Activated CD8-positive, alpha-beta memory T cell treated with anti-CD3 and anti-CD28 coated beads, Interleukin-2, amount 50 U/mL, for 1 hour (primary cell): ENCODE results near the gene PSMD7.

ENCODE experiments used
- DNase-seq: peaks from one replicate; pipeline ENCODE4 v3.0.0-alpha.2; 2020; ENCODE audit errors: extremely low read depth

Gene PSMD7

DNA sequence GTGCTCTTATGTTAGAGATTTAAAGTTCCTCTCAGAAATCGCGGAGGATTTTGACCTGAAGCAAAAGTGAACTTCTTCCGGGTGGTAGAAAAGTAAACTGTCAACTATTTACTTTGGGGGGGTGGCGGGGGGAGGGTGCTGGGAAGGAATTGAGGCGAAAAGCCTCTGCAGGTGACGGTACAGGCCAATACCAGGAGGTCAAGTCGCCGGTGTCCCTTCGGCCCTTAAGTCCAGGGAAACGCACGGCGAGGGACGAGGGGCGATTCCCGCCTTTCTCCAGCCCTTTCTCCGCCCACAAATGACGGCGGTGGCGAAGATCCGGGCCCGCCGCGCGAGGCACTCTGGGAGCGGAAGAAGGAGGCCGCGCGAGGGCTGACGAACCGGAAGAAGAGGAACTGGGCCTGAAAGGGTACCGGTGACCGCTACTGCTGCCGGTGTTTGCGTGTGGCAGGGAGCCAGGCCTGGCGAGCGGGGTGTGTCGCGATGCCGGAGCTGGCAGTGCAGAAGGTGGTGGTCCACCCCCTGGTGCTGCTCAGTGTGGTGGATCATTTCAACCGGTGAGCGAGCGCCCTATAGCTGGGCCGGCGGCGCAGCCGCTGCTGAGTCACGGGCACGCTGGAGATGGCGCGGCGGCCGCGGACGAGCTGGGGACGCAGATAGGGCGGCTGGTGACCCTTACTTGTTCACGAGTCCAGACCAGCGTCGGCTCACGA, at the start of gene PSMD7:
PSMD7 (plus strand) TSS at position 383 of the 713 bp plus-strand sequence; CDS start at position 484, 101 bp downstream.
- DNase-seq = peak; percentile 62

DNA sequence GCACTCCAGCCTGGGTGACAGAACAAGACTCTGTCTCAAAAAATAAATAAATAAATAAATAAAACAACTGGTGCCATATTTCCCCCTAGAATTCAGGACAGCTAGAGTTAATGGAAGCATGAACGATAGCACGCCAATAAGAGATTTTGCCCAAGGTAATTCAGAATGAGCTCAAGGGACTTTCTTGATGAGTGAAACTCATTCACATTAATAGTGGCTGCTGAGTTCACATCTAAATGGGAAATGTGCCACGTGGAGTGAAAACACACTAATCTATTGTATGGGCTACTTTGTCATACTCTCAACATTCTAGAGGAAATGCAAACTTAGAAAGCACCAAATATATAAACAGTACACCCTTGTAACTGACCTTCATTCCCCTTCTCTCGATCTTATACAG, 47.4 kb upstream of the PSMD7 start:
- no peak for DNase-seq

DNA sequence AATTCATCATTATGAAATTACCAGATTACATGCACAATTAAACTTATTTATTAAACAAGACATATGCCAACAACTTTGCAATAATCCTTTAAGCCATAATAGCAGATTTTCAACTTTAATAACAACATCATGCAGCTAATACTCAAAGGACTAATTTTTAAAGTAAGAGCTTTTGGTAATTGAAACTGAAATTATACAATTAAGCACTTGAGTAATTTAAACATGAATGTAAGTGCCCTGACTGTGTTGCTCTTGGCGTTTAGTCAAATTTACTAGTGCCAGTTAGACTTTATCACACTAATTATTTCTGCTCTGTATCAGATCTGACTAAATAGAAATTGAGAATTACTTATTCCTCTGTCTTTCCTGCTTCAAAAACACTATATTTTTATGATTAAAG, 46.8 kb upstream of the PSMD7 start:
- no peak for DNase-seq

DNA sequence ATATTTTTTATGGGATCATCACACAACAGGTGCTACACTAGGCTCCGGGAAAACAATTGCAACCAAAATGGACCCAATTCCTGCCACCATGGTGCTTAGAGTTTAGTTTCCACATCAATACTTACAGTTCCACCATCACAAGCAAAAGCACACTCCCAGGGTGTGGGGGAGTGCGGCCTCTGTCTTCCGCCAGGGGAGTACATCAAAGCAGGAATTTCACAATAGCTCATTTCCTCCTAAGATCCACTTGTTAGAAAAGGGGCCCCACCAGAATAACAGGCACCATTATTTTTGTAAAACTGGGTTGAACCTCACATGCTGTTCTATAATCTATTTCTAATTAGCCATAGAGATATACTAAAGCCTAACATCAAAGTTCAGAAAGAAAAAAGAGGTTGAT, 44.3 kb upstream of the PSMD7 start:
- DNase-seq = no peak

DNA sequence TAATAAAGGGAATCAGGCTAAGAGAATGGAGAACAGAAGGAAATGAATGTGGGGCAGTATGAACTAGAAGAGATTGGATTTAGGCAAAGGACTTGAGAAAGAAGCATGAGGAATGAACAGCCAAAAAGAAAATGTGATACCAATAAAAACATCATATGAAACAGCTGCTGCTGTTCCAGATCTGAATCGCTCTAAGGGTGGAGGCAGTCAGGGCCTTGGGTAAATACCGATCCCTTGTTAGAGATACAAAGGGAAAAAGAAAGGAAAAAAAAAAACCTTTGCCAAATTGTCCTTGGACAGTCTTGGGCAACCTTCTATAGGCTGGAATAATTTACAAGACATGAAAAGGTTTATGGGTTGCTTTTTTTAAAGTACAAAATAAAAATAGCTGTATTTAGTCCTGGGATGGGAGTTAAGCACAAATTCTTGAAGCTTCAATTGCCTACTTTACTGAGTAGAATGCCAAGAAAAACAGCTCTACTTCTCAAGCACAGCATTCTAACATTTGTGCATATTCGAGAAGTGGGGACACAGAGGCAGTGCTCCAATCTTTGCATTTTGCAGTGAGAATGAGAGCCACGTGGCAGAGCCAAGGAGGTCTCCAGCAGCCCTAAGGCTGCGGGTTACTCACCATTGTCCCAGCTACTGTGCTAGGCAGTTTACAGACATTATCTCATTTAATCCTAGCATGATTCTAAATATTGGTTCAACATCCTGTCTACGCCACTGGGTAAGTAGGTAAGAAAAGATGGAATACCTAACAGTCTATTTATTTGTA, 43.3 kb upstream of the PSMD7 start:
- no peak for DNase-seq

DNA sequence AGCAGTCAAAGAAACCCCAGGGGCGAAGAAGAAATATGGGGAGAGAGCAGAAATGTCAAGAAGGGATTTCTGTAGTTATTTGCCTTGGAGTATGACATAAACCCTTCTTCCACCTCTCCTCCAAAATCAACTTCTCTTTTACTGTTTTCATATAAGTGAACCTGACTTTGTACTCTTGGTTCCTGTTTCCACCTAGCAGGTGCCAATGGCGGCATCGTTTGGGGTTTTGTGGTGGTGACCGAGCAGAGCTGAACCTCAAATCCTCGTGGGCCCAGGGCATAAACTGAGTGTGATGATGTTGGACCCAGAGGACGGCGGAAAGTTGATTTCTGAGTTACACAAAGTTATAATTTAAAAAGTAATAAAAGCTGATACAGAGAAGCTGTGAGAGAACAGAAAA, 39.6 kb upstream of the PSMD7 start:
- no peak for DNase-seq

DNA sequence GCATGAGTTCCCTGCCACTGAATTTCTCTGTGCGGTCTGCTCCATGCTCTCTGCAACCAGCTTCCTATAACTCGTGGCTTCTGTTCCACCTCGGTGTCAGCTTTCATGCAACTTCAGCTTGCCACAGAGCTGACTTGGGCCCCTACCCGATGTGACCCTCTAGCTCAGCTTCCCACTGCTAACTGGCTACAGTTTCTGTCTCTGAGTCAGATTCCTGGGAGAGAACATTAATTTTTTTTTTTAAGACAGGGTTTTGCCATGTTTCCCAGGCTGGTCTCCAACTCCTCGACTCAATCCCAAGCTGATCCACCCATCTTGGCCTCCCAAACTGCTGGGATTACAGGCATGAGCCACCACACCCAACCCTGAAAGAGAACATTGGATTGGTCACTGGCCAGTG, 35.5 kb upstream of the PSMD7 start:
- DNase-seq = no peak

DNA sequence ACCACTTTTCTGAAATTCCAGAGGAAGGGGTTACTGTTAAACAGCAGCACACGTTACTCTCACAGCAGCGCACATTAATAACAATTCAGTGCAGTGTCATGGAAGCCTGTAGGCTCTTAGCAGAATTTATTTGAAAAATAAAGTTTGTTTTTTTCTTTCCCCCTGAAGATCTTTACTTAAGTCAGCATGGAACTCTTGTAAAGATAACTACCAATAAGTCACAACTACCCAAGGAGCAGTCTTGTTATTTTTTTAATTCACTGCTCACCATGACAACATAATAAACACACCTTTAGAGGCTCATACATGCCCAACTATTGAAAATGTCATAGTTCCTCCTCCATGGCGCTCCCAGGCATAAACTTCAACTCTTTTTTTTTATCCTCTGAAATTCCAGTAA, 31.8 kb upstream of the PSMD7 start:
- DNase-seq = no peak

DNA sequence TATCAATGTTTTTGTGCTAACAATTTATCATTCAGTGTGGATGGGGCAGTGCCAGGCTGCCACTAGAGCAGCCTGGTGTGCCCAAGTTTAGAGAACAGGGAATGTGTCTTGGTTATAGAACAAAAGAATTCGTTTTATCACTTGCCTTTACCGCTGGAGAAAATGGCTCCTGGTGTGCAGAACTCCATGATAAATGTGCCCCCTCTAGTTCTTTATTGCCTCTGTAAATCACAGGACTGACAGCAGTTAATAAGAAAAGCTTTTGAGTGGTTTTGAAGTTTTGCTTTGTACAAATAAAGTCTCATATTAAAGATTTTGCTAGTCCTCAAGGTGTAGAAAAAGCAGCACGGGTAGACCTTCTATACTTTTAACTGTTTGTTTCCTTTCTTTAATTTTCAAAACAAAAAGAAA, 28.2 kb upstream of the PSMD7 start:
- no peak for DNase-seq

DNA sequence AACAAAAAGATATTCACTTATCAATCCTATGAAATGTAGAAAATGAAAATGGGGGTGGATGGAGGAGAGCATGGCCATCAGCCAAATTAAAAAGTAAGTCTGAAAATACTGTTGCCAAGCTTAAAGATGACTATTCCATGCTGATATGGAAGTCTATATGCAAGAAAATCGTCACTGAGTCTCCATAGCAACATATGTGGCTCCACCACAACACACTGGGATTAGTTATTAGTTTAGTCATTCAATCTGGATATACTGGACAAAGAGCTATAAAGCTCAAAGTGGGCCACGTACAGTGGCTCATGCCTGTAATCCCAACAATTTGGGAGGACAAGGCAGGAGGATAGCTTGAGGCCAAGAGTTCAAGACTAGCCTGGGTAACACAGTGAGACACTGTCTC, 24.7 kb upstream of the PSMD7 start:
- no peak for DNase-seq

DNA sequence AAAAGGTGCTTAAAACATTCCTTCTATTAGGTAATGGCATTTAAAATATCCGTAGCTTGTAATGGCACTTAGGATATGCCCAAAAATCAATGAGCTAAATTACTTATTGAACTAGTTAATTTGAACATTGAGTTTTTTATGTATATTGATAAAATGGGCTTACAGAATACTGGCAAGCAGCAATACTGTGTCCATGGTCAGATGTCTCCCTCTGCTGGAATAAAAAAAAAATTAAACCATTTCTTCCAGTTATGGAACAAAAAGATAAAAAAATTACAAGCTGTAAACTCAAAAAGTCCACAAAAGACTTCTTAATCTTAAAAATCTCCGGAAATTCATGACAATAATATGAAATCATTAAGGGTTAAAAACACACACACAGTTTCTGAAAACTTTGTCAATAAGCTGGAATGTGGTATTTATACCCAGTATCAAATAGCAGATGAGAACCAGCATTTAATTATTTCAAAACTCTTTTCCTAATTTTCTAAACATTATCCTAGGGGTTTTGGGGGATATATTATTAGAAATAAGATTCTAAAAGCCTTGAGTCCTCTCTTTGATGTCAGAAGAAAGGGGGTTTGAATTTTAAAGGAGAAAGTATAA, 21.5 kb upstream of the PSMD7 start:
- DNase-seq = no peak

DNA sequence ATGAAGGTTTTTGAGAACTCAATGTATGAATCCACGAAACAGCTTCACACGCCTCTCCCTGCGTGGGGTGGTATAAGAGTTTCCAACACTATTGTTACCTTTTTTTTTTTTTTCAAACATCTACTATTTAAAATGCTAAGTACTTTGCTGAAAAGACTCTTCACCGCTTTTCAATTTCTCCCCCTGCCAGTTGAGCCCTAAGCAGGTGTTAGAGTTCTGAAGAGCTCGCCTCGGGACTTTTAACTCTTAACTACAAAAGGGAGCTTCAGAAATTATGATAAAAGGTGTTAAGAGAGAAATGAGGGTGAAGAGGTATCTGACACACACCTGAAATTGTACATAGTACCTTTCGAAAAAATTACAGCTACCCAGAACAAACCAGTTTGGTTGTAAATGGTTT, 20.9 kb upstream of the PSMD7 start:
- DNase-seq = no peak

DNA sequence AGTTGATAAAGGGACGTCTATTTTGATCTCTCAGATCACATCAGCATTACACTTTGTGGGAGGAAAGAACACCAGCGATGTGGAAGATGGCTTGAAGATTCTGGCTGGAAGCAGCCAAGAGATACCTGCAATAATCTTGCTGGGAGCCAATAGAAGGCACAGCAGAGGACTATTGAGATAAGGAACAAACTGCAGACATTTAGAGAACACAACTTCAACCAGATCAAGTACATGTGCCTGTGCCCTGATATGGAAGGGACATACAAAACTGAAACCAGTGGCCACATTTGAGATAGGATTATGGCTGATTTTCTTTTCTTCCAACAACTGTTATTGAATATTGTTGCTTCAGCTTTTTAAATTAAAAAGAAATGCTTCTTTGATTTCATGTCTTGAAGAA, 18.6 kb upstream of the PSMD7 start:
- no peak for DNase-seq

DNA sequence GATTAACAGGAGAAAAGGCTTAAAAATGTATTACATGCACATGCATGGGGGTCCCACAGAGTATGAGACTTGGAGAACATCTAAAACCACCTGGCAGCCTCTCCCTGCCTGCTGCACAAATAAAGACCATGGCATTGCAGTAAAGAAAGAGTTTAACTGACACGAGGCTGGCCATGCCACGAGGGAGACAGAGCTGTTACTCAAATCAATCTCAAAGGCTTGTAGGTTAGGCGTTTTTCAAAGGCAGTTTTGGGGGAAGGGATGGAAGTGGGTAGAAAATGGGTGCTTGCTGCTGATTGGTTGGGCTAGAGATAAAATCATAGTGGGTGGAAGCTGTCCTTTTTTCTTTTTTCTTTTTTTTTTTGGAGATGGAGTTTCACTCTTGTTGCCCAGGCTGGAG, 17.3 kb upstream of the PSMD7 start:
- no peak for DNase-seq

DNA sequence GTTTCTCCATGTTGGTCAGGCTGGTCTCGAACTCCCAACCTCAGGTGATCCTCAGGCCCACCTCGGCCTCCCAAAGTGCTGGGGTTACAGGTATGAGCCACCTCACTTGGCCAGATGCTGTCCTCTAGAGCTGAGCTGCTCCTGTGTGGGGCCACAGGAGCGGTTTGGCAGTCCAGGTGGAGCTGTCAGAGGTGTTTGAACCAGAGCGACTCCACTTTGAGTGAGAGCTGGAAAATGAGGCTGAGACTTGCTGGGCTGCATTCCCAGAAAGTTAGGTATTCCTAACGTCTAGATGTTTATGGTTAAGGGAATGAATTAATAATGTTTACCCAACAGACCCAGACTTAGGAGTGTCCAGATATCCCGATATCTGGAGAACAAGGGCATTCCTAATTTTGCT, 16.8 kb upstream of the PSMD7 start:
- DNase-seq = no peak

DNA sequence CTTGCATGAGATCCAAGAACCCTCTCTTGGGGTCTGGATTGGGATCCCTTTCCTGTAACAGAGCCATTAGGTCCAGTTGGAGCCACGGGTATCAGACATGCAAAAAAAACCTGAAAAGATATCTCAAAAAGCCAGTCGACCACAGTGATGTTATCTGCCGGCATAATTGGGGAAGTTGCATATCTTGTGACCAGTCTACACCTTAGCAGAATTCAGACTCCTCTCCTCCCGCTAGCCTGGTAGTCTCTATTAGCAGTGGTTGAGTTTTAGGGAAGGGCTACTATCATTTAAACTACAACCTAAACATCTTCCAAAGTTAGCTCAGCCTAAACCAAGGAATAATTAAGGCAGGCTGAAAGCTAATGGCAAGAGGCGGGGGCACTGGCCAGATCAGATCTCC, 16.2 kb upstream of the PSMD7 start:
- DNase-seq = no peak

DNA sequence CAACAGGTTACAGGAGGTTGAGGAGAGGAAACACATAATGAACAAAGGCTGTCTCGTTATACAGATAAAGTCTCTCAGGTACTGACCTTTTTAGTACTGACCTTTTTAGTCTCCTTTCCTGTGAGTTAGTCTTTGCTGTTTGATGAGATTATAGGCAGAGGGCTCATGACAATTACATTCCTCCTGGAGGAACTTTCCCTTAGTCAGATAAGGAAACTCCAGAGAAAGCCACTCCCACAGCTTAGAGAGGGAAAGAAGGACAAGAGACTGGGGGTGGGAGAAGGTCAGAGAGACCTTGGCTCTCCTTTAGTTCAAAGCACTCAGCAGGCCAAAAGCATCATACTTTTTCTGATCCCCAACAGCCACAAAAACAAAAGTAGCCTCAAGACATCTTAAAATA, 15.3 kb upstream of the PSMD7 start:
- DNase-seq = no peak

DNA sequence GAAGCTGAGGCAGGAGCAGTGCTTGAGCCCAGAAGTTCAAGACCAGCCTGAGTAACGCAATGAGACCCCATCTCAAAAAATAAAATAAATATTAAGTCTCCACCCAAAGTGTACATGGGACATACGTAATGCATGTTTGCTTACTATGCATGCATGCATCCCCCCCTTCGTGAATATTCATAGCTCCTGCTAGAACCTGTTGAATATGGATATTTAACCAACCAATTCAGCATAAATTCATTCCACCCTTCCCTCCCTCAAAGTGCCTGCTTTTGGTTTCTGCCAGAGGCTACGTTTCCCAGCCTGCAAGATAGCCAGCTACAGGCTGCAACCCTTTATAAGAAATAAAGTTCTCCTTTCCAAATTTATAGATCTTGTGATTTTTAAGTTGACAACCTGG, 12.9 kb upstream of the PSMD7 start:
- DNase-seq = no peak

DNA sequence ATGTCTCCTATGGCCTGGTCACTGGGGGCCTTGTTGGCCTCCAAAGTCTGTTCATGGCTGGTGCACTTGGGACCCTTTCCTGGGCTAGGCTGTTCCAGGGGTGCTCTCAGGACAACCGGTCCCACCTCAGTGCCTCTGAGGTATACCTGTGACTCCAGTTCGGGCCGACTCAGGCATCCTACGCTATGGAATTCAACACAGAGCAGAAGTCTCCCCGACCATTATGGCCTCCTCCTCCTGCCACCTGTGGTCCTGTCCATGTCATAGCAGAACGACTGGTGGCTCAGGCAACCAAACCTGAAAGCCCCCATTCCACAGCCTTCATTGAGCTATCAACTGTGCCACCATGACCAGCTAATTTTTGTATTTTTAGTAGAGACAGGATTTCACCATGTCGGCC, 8.5 kb upstream of the PSMD7 start:
- no peak for DNase-seq

DNA sequence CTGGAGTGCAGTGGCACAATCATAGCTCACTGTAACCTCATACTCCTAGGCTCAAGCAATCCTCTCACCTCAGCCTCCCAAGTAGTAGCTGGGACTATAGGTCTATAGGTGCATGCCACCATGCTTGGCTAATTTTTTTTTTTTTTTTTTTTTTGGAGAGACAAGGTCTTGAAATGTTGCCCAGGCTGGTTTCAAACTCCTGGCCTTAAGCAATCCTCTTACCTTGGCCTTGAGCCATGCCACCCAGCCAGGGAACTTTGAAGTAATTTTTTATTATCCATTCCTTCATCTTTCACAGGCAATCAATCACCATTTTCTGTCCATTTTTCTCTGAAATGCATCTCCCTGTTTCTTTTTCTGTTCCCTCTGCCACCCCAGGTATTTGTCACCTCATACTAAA, 6.3 kb upstream of the PSMD7 start:
- DNase-seq = no peak

DNA sequence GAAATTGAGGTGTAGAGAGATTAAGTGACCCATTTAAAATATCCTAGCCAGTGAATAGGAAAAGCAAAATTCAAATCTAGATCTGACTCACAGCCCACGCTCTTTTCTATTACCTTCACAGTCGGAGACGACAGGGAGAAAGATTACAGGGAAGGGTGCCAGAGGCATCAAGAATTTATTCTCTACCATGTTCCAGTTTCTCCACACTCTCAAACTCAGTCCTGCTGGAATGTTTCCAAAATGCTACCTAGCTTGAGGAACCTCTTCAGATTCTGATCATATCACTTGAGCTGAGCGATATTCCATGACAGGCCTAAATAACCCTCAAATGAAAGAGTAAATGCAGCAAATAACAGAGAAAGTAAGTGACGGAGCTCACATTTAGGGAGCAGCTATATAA, 5.4 kb upstream of the PSMD7 start:
- no peak for DNase-seq

DNA sequence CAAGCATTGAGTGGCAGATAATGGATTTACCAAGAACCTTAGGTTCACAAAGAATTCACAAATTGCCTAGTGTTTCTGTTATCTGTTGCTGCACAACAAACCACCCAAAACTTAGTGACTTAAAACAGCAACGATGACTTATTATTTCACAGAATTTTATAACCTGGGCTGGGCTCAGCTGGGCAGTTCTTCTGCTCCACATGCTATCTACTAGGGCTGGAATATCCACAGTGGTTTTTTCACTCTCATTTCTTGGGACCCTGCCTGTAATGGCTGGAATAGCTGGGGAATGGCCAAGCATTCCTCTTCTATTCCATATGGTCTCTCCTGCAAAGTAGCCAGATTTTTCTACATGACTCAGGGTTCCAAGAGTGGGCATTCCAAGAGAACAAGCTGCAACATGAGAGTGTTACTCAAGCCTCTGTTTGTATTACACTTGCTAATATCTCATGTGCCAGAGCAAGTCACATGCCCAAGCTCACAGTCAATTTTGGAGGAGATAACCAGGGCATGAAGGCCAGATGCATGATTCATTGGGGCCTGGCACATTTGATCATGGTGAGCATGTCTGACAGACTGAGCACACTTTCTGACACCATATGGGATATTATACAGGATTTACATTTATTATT, 4.9 kb upstream of the PSMD7 start:
- no peak for DNase-seq

DNA sequence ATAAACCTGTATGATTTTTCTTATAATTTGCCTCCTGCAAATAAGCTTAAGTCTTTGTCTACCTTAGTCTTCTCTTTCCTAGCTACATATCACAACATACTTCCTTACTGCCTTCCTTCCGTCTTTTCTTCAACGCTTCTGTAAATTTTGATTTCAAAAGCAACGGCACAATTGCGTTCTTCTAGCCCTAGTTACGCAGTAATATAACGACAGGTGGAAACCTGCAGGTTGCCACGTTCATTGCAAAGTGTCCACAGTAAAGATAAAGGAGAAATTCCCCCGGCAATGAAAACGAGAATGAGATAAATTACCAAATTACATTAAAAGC, 546 bp upstream of the PSMD7 start:
- DNase-seq = no peak
